GM12801 (cell line): ENCODE measurements around the gene SLC16A1.

Source experiments
- CTCF ChIP-seq: IDR thresholded peaks from one replicate; pipeline ENCODE4 v1.5.1; 2011; ENCODE audit warnings: control low read depth; ENCODE audit not compliant: insufficient read length; ENCODE audit errors: extremely low read depth

SLC16A1 gene

DNA sequence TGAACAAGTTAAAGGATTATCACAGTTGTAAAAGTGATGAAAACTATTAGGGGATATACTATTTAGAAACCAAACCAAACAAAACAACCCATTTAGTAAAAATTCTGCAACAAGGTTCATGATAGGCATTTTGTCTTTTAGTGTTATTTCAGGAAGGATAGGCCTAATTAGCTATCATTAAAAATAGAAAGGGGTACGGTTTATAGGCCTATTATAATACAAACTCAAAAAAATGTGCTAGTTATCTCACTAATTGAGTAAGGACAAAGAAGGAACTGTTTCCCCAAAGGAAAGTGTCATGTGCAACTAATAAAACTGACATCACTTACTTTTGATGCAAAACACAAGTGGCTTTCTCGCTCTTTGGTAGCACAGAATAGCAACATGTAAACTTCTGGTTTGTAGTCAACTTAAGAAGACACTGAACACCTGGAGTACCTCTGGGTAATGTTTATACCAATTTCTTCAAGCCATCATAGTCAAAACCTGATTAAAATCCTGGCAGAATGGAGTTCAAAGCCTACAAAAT lies 28.5 kb downstream of the SLC16A1 start:
- TF ChIP-seq CTCF: no peak

- TF ChIP-seq CTCF: no peak
Observed at GRCh38 chr1:112926858-112927257, 29.1 kb downstream of the SLC16A1 start.

DNA sequence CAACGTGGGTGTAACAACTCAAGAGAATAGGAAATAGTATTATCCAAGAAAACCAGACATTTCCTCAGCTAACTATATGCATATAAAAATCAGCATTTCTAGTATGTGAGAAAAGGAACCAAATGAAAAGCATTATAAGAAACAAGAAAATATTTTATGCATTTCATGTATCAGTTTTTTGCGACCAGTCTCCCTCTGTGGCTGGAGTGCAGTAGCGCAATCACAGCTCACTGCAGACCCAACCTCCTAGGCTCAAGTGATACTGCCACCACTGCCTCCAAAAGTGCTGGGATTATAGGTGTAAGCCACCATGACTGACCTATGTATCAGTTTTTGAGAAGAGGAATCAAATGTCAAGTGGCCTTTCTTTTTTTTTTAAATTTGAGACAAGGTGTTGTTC lies 31.0 kb downstream of the SLC16A1 start:
- no peak for TF ChIP-seq CTCF

DNA sequence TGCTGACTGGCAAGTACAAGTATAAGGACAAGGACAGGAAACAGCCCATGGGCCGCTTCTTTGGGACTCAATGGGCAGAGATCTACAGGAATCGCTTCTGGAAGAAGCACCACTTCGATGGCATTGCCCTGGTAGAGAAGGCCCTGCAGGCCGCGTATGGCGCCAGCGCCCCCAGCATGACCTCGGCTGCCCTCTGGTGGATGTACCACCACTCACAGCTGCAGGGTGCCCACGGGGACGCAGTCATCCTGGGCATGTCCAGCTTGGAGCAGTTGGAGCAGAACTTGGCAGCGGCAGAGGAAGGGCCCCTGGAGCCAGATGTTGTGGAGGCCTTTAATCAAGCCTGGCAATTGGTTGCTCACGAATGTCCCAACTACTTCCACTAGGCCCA lies 32.0 kb downstream of the SLC16A1 start:
- TF ChIP-seq CTCF: no peak

DNA sequence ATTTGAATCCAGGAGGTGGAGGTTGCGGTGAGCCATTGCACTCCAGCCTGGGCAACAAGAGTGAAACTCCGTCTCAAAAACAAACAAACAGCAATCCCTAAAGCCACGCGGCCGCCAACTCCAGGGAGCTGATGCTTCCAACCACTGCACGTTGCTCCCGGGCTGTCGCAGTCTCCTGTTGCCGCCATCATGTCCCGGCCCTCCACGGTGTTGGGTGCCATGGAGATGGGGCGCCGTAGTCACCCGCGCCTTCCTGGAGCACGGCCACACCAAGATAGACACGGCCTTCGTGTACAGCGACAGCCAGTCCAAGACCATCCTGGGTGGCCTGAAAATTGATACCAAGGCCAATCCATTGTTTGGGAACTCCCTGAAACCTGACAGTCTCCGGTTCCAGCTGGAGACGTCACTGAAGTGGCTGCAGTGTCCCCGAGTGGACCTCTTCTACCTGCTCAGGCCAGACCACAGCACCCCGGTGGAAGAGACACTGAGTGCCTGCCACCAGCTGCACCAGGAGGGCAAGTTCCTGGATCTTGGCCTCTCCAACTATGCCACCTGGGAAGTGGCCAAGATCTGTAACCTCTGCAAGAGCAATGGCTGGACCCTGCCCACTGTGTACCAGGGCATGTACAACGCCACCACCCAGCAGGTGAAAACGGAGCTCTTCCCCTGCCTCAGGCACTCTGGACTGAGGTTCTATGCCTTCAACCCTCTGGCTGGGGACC lies 32.6 kb downstream of the SLC16A1 start:
- no peak for TF ChIP-seq CTCF

DNA sequence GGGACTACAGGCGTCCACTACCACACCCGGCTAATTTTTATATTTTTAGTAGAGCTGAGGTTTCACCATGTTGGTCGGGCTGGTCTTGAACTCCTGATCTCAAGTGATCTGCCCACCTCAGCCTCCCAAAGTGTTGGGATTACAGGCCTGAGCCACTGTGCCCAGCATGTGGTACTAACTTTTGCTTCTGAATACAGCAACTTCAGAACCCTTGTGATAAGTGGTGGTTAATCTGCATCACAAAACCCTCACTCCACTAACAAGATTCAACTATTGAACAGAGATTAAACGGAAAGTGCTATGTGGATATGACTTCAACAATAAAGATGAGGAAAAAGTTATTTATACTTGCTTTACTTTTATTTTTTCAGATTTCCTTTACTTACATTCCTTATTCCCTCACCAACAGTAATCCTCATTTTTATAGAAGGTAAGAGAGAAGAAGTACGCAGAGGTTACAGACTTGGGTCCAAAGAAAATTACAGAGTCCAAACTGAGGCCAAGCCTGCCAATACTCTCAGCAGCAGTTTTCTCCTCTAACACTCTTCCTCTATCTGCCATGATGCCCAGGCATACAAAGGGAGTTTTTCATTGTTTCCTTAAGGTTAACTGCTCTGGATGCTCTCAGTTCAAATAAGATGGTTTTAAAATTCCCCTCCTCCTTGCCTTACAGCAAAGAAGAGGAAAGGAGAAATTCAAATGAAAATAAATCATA lies 44.3 kb downstream of the SLC16A1 start:
- no peak for TF ChIP-seq CTCF

- TF ChIP-seq CTCF: no peak
Observed at GRCh38 chr1:112909847-112910246, 46.1 kb downstream of the SLC16A1 start.
